K562 (cell line): Measurements from ENCODE around the gene CSNK1A1.
"Not testable (repeated sequence)": the region's sequence is repeated elsewhere in the genome, so short reads cannot be mapped to it uniquely, and the experiment has no call there.

Experiments
- ATF1 ChIP-seq, 2 experiments: fragments of 450-650 bp in 1 of 2; IDR thresholded peaks; 2 replicates each; pipeline ENCODE4 v1.6.1; 2016; ENCODE audit warnings: missing compliant biosample characterization in 1 of 2, missing genetic modification characterization in 1 of 2
- FOS ChIP-seq: IDR thresholded peaks from 3 replicates; pipeline ENCODE4 v1.6.1; 2011; ENCODE audit not compliant: insufficient read length; ENCODE audit errors: extremely low read depth
- ZNF408 ChIP-seq: fragments of 250-450 bp; sonication (Bioruptor Pico); IDR thresholded peaks from 2 replicates; pipeline ENCODE4 v1.4.0; 2020; ENCODE audit warnings: low read depth, mild to moderate bottlenecking, moderate library complexity
- ZNF785 ChIP-seq: fragments of 250-450 bp; sonication (Bioruptor Pico); IDR thresholded peaks from 2 replicates; pipeline ENCODE4 v1.4.0; 2020; ENCODE audit warnings: mild to moderate bottlenecking
- TF ChIP-seq, protein P1 (sequence below): sonication (generic); formaldehyde crosslinking; IDR thresholded peaks from 2 replicates; pipeline ENCODE4 v1.5.0; 2020; ENCODE audit warnings: missing genetic modification reagents
- TF ChIP-seq, protein P2 (sequence below), 3 experiments: IDR thresholded peaks in 2 of 3; conservative IDR thresholded peaks in 1 of 3; 2 replicates each; pipeline ENCODE4 v1.5.1; 2011 to 2012; ENCODE audit warnings: low read length in 3 of 3, mild to moderate bottlenecking in 3 of 3, control low read depth in 2 of 3, improper control_type of control experiment in 1 of 3, inconsistent platforms in 1 of 3, low read depth in 1 of 3, mixed read lengths in 1 of 3, moderate library complexity in 1 of 3; ENCODE audit not compliant: insufficient read depth in 2 of 3
- TF ChIP-seq, protein P3 (sequence below): IDR thresholded peaks from 3 replicates; pipeline ENCODE4 v1.6.1; 2011; ENCODE audit warnings: borderline replicate concordance, mild to moderate bottlenecking, moderate library complexity; ENCODE audit not compliant: insufficient read length; ENCODE audit errors: extremely low read depth
- TF ChIP-seq, protein P4 (sequence below): sonication (generic); formaldehyde crosslinking; IDR thresholded peaks from 2 replicates; pipeline ENCODE4 v1.8.1; 2023; ENCODE audit warnings: mild to moderate bottlenecking, missing genetic modification reagents

DNA sequence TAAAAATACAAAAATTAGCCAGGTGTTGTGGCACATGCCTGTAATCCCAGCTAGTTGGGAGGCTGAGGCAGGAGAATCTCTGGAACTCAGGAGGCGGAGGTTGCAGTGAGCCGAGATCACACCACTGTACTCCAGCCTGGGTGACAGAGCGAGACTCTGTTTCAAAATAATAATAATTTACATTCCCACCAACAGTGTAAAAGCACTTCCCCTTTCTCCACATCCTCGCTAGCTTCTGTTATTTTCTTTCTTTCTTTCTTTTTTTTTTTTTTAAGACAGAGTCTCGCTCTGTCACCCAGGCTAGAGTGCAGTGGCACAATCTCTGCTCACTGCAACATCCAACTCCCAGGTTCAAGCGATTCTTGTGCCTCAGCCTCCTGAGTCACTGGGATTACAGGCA is 89.3 kb downstream of the CSNK1A1 start:
- TF ChIP-seq, protein P1, sequence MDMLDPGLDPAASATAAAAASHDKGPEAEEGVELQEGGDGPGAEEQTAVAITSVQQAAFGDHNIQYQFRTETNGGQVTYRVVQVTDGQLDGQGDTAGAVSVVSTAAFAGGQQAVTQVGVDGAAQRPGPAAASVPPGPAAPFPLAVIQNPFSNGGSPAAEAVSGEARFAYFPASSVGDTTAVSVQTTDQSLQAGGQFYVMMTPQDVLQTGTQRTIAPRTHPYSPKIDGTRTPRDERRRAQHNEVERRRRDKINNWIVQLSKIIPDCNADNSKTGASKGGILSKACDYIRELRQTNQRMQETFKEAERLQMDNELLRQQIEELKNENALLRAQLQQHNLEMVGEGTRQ (CRISPR knock-in tag), result not testable (repeated sequence)
- TF ChIP-seq, protein P2, sequence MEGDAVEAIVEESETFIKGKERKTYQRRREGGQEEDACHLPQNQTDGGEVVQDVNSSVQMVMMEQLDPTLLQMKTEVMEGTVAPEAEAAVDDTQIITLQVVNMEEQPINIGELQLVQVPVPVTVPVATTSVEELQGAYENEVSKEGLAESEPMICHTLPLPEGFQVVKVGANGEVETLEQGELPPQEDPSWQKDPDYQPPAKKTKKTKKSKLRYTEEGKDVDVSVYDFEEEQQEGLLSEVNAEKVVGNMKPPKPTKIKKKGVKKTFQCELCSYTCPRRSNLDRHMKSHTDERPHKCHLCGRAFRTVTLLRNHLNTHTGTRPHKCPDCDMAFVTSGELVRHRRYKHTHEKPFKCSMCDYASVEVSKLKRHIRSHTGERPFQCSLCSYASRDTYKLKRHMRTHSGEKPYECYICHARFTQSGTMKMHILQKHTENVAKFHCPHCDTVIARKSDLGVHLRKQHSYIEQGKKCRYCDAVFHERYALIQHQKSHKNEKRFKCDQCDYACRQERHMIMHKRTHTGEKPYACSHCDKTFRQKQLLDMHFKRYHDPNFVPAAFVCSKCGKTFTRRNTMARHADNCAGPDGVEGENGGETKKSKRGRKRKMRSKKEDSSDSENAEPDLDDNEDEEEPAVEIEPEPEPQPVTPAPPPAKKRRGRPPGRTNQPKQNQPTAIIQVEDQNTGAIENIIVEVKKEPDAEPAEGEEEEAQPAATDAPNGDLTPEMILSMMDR (IDR thresholded peaks at IDR 0.05 in 2 of 3, conservative IDR thresholded peaks at IDR 0.05 in 1 of 3; ENCODE audit: insufficient read depth in 2 of 3, low read depth in 1 of 3, low read length in 3 of 3), result not testable (repeated sequence)
- TF ChIP-seq ZNF408 (CRISPR knock-in tag); ZNF785 (CRISPR knock-in tag); FOS; ATF1 (CRISPR knock-in tag; IDR thresholded peaks at IDR 0.05); ATF1 (tag; IDR thresholded peaks at IDR 0.05): not testable (repeated sequence)
- TF ChIP-seq, protein P3, sequence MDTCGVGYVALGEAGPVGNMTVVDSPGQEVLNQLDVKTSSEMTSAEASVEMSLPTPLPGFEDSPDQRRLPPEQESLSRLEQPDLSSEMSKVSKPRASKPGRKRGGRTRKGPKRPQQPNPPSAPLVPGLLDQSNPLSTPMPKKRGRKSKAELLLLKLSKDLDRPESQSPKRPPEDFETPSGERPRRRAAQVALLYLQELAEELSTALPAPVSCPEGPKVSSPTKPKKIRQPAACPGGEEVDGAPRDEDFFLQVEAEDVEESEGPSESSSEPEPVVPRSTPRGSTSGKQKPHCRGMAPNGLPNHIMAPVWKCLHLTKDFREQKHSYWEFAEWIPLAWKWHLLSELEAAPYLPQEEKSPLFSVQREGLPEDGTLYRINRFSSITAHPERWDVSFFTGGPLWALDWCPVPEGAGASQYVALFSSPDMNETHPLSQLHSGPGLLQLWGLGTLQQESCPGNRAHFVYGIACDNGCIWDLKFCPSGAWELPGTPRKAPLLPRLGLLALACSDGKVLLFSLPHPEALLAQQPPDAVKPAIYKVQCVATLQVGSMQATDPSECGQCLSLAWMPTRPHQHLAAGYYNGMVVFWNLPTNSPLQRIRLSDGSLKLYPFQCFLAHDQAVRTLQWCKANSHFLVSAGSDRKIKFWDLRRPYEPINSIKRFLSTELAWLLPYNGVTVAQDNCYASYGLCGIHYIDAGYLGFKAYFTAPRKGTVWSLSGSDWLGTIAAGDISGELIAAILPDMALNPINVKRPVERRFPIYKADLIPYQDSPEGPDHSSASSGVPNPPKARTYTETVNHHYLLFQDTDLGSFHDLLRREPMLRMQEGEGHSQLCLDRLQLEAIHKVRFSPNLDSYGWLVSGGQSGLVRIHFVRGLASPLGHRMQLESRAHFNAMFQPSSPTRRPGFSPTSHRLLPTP, result not testable (repeated sequence)
- TF ChIP-seq, protein P4, sequence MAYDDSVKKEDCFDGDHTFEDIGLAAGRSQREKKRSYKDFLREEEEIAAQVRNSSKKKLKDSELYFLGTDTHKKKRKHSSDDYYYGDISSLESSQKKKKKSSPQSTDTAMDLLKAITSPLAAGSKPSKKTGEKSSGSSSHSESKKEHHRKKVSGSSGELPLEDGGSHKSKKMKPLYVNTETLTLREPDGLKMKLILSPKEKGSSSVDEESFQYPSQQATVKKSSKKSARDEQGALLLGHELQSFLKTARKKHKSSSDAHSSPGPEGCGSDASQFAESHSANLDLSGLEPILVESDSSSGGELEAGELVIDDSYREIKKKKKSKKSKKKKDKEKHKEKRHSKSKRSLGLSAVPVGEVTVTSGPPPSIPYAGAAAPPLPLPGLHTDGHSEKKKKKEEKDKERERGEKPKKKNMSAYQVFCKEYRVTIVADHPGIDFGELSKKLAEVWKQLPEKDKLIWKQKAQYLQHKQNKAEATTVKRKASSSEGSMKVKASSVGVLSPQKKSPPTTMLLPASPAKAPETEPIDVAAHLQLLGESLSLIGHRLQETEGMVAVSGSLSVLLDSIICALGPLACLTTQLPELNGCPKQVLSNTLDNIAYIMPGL, result not testable (repeated sequence)
